CD14-positive monocyte (primary cell): ENCODE data around the gene HS1BP3. TPM values are rescaled to one million over a fixed set of nuclear protein-coding genes. Genes with fewer than 3 reads are reported as not detected.

Source experiments
- DNase-seq, 3 donors: peaks; one replicate each; pipeline ENCODE4 v3.0.0-alpha.2; 2011 to 2022
- H2AFZ ChIP-seq: 2 replicates; pipeline ENCODE4 v1.6.0; 2012; ENCODE audit warnings: mild to moderate bottlenecking, low read depth, low read length, inconsistent platforms; ENCODE audit not compliant: insufficient read depth, poor library complexity, severe bottlenecking
- H3K27ac ChIP-seq, 2 donors: 1 replicate in 1 of 2; 2 replicates in 1 of 2; pipeline ENCODE4 v1.5.1; 2012 to 2013; ENCODE audit warnings: low read length in 2 of 2, control low read depth in 1 of 2, inconsistent platforms in 1 of 2, low read depth in 1 of 2, mild to moderate bottlenecking in 1 of 2
- H3K27me3 ChIP-seq, 2 donors: one replicate each; pipeline versions ENCODE4 v1.6.0 to v1.6.1; 2011 to 2013; ENCODE audit warnings: low read length in 2 of 2; ENCODE audit not compliant: control insufficient read depth in 2 of 2, insufficient read depth in 2 of 2
- H3K36me3 ChIP-seq, 2 donors: replicated peaks in 1 of 2; 1 replicate in 1 of 2; 2 replicates in 1 of 2; pipeline versions ENCODE4 v1.5.1 to v1.6.1; 2012 to 2013; ENCODE audit warnings: low read length in 2 of 2, control low read depth in 1 of 2, inconsistent platforms in 1 of 2, mild to moderate bottlenecking in 1 of 2; ENCODE audit not compliant: insufficient read depth in 2 of 2, control insufficient read depth in 1 of 2
- H3K4me1 ChIP-seq, 2 donors: 1 replicate in 1 of 2; 2 replicates in 1 of 2; pipeline versions ENCODE4 v1.5.1 to v1.6.1; 2012 to 2013; ENCODE audit warnings: low read length in 2 of 2, control low read depth in 1 of 2, inconsistent platforms in 1 of 2, mild to moderate bottlenecking in 1 of 2, moderate library complexity in 1 of 2; ENCODE audit not compliant: insufficient read depth in 2 of 2, control insufficient read depth in 1 of 2
- H3K4me2 ChIP-seq: replicated peaks from 2 replicates; pipeline ENCODE3; 2012; ENCODE audit warnings: low read length, moderate library complexity, mild to moderate bottlenecking; ENCODE audit not compliant: poor library complexity, severe bottlenecking; ENCODE audit errors: extremely low read depth
- H3K4me3 ChIP-seq, 3 experiments: fragments of 200-600 bp in 1 of 3; sonication (generic) in 1 of 3; replicated peaks in 1 of 3; 1 replicate in 2 of 3; 2 replicates in 1 of 3; pipeline ENCODE4 v1.5.1; 2011 to 2013; ENCODE audit warnings: low read length in 3 of 3, mild to moderate bottlenecking in 3 of 3, control low read depth in 2 of 3, low read depth in 2 of 3, inconsistent platforms in 1 of 3, moderate library complexity in 1 of 3
- H3K79me2 ChIP-seq: 2 replicates; pipeline ENCODE4 v1.6.0; 2012; ENCODE audit warnings: mild to moderate bottlenecking, control low read depth, inconsistent platforms, low read length, moderate library complexity; ENCODE audit not compliant: insufficient read depth
- H3K9ac ChIP-seq: 2 replicates; pipeline ENCODE4 v1.6.0; 2017; ENCODE audit warnings: low read length, mild to moderate bottlenecking; ENCODE audit not compliant: insufficient read depth, poor library complexity, severe bottlenecking
- H3K9me3 ChIP-seq, 2 donors: replicated peaks in 1 of 2; 1 replicate in 1 of 2; 2 replicates in 1 of 2; pipeline versions ENCODE4 v1.5.1 to v1.6.1; 2012 to 2013; ENCODE audit warnings: low read length in 2 of 2, control low read depth in 1 of 2; ENCODE audit not compliant: control insufficient read depth in 1 of 2, insufficient read depth in 1 of 2
- H4K20me1 ChIP-seq: 2 replicates; pipeline ENCODE4 v1.6.0; 2012; ENCODE audit warnings: mild to moderate bottlenecking, low read length, control low read depth, moderate library complexity; ENCODE audit not compliant: insufficient read depth
- H3K27ac Mint-ChIP-seq, 7 donors: one replicate each; pipeline ENCODE4 v1.8.0; 2020; ENCODE audit warnings: mild to moderate bottlenecking in 7 of 7, mixed read lengths in 7 of 7, moderate library complexity in 6 of 7, inconsistent platforms in 2 of 7
- H3K27me3 Mint-ChIP-seq, 3 donors: one replicate each; pipeline ENCODE4 v1.8.0; 2021 to 2022; ENCODE audit warnings: low read depth in 3 of 3, mild to moderate bottlenecking in 3 of 3, mixed read lengths in 3 of 3, moderate library complexity in 3 of 3, inconsistent platforms in 1 of 3
- H3K36me3 Mint-ChIP-seq, 2 donors: one replicate each; pipeline ENCODE4 v1.8.0; 2020; ENCODE audit warnings: mixed read lengths in 2 of 2, inconsistent platforms in 1 of 2, mild to moderate bottlenecking in 1 of 2
- H3K4me1 Mint-ChIP-seq: one replicate; pipeline ENCODE4 v1.8.0; 2020; ENCODE audit warnings: mild to moderate bottlenecking, mixed read lengths
- H3K4me3 Mint-ChIP-seq, 2 donors: one replicate each; pipeline ENCODE4 v1.8.0; 2020; ENCODE audit warnings: mild to moderate bottlenecking in 2 of 2, mixed read lengths in 2 of 2, moderate library complexity in 1 of 2
- H3K9me3 Mint-ChIP-seq, 7 donors: one replicate each; pipeline ENCODE4 v1.8.0; 2020 to 2022; ENCODE audit warnings: mixed read lengths in 7 of 7, mild to moderate bottlenecking in 6 of 7, moderate library complexity in 6 of 7, inconsistent platforms in 2 of 7
- WGBS: methylation state at CpG from one replicate; pipeline ENCODE4 v1.1.5; 2013; ENCODE audit warnings: missing lambda C conversion rate; ENCODE audit not compliant: insufficient coverage; 5-methylcytosine and 5-hydroxymethylcytosine counted together
- intact Hi-C, 2 donors: fragments of 100-400 bp; cut with micrococcal nuclease; formaldehyde crosslinking; loops; one replicate each; pipeline versions ENCODE4 v1.15.0 to v1.15.1; 2023
- polyA plus RNA-seq, 3 donors: library from polyadenylated mRNA; depleted of rRNA in 1 of 3; unstranded in 2 of 3; stranded (reverse) in 1 of 3; fragments of 300-500 nt in 2 of 3; fragments of >200 nt in 1 of 3; fragmentation: Illumina TruSeq in 2 of 3; gene quantifications; 1 replicate in 2 of 3; 2 replicates in 1 of 3; pipeline ENCODE4 v1.2.3, GENCODE V29; 2012 to 2021
- TF ChIP-seq, protein P1 (sequence below): fragments of 200-600 bp; IDR thresholded peaks from one replicate; pipeline ENCODE4 v1.8.0; 2022; ENCODE audit warnings: antibody characterized with exemption, mild to moderate bottlenecking

The HS1BP3 gene
- polyA plus RNA-seq, 3 donors, result 45.1 to 48.9 (median 45.4) TPM

- H3K36me3 ChIP-seq, result peaks cover 79 to 87% of the 10 kb centered on the region in 2 donors
- H3K9me3 ChIP-seq, result no peaks in the 10 kb centered on the region
- no peak for DNase-seq
- 67% methylated on average over 3 of the region's 12 CpGs for WGBS
- TF ChIP-seq, protein P1, sequence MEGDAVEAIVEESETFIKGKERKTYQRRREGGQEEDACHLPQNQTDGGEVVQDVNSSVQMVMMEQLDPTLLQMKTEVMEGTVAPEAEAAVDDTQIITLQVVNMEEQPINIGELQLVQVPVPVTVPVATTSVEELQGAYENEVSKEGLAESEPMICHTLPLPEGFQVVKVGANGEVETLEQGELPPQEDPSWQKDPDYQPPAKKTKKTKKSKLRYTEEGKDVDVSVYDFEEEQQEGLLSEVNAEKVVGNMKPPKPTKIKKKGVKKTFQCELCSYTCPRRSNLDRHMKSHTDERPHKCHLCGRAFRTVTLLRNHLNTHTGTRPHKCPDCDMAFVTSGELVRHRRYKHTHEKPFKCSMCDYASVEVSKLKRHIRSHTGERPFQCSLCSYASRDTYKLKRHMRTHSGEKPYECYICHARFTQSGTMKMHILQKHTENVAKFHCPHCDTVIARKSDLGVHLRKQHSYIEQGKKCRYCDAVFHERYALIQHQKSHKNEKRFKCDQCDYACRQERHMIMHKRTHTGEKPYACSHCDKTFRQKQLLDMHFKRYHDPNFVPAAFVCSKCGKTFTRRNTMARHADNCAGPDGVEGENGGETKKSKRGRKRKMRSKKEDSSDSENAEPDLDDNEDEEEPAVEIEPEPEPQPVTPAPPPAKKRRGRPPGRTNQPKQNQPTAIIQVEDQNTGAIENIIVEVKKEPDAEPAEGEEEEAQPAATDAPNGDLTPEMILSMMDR, result no peak
- no peaks in the 10 kb centered on the region for H3K79me2 ChIP-seq
- peaks cover 0 to 1% (median 1%) of the 10 kb centered on the region in 3 donors for H3K27me3 Mint-ChIP-seq
- H4K20me1 ChIP-seq, result peaks cover 23% of the 10 kb centered on the region
- intact Hi-C loops, result no loop called here
- no peak overlapping the region for H3K9ac ChIP-seq
- peak overlapping the region in 4 of 7 donors; percentile 4 to 73 (median 14) for H3K27ac Mint-ChIP-seq
- no peak overlapping the region for H3K4me2 ChIP-seq
- no peak overlapping the region for H3K4me3 Mint-ChIP-seq
- no peak overlapping the region for H2AFZ ChIP-seq
- peak overlapping the region in 1 of 2 donors; percentile 26 for H3K27ac ChIP-seq
- H3K9me3 Mint-ChIP-seq, result no peaks in the 10 kb centered on the region
- H3K4me1 ChIP-seq, result peaks cover 18 to 23% of the 10 kb centered on the region in 2 donors
- no peaks in the 10 kb centered on the region for H3K27me3 ChIP-seq
- no peak overlapping the region for H3K4me3 ChIP-seq
- peaks cover 71 to 81% of the 10 kb centered on the region in 2 donors for H3K36me3 Mint-ChIP-seq
- H3K4me1 Mint-ChIP-seq, result peaks cover 22% of the 10 kb centered on the region
These were observed 29.3 kb downstream of the HS1BP3 start for GRCh38 chr2:20621366-20622295.

- Mint-ChIP-seq H3K4me1 (peaks cover 22% of the 10 kb centered on the region), H3K36me3 (peaks cover 65 to 80% of the 10 kb centered on the region in 2 donors), H3K27me3 (peaks cover 0 to 1% (median 1%) of the 10 kb centered on the region in 3 donors), H3K27ac (peak overlapping the region in 4 of 7 donors; percentile 26 to 73 (median 54)), H3K4me3 (no peak overlapping the region), H3K9me3 (no peaks in the 10 kb centered on the region)
- TF ChIP-seq, protein P1, result no peak
- Histone ChIP-seq H2AFZ (no peak overlapping the region), H3K27ac (peak overlapping the region in 1 of 2 donors; percentile 36), H3K27me3 (no peaks in the 10 kb centered on the region), H3K4me3 (no peak overlapping the region), H3K36me3 (peaks cover 72 to 87% of the 10 kb centered on the region in 2 donors), H3K79me2 (no peaks in the 10 kb centered on the region), H3K9me3 (no peaks in the 10 kb centered on the region), H3K9ac (no peak overlapping the region), H3K4me1 (peaks cover 18 to 23% of the 10 kb centered on the region in 2 donors), H4K20me1 (peaks cover 21% of the 10 kb centered on the region), H3K4me2 (no peak overlapping the region)
- 100% methylated on average over 3 of the region's 4 CpGs for WGBS
- no peak for DNase-seq
- intact Hi-C loops, result no loop called here
These were observed 30.1 kb downstream of the HS1BP3 start for GRCh38 chr2:20620696-20621365.
